ENCODE results near the gene CLCN4.
A peak's percentile ranks its signal among the peaks of the same experiment; 100 is the strongest.

Gene CLCN4

GRCh38 chrX:10168226-10168625 lies 11.5 kb downstream of the CLCN4 start:
- no peak for DNase-seq

- no peak for DNase-seq
Observed at GRCh38 chrX:10169175-10169574, 12.4 kb downstream of the CLCN4 start.

- DNase-seq, result no peak
Observed at GRCh38 chrX:10171249-10171648, 14.5 kb downstream of the CLCN4 start.

GRCh38 chrX:10172877-10173276 lies 16.1 kb downstream of the CLCN4 start:
- no peak for DNase-seq

GRCh38 chrX:10173331-10173900 lies 16.6 kb downstream of the CLCN4 start:
- DNase-seq, result no peak

GRCh38 chrX:10174051-10174450 lies 17.3 kb downstream of the CLCN4 start:
- no peak for DNase-seq

- no peak for DNase-seq
Observed at GRCh38 chrX:10174810-10175209, 18.0 kb downstream of the CLCN4 start.

GRCh38 chrX:10175319-10175871 lies 18.6 kb downstream of the CLCN4 start:
- DNase-seq, result no peak

- DNase-seq, result no peak
Observed at GRCh38 chrX:10176121-10177003, 19.6 kb downstream of the CLCN4 start.

GRCh38 chrX:10177004-10177396 lies 20.2 kb downstream of the CLCN4 start:
- no peak for DNase-seq

GRCh38 chrX:10177601-10178000 lies 20.8 kb downstream of the CLCN4 start:
- DNase-seq, result no peak

GRCh38 chrX:10178866-10179463 lies 22.2 kb downstream of the CLCN4 start:
- no peak for DNase-seq

GRCh38 chrX:10183760-10184159 lies 27.0 kb downstream of the CLCN4 start:
- DNase-seq, result no peak

- no peak for DNase-seq
Observed at GRCh38 chrX:10184411-10184810, 27.6 kb downstream of the CLCN4 start.

GRCh38 chrX:10186355-10186754 lies 29.6 kb downstream of the CLCN4 start:
- DNase-seq, result no peak

GRCh38 chrX:10187421-10187820 lies 30.6 kb downstream of the CLCN4 start:
- DNase-seq, result no peak

- DNase-seq, result peak; percentile 68
Observed at GRCh38 chrX:10189317-10190268, 32.8 kb downstream of the CLCN4 start.

- no peak for DNase-seq
Observed at GRCh38 chrX:10190367-10190766, 33.6 kb downstream of the CLCN4 start.

GRCh38 chrX:10193587-10193986 lies 36.8 kb downstream of the CLCN4 start:
- no peak for DNase-seq

GRCh38 chrX:10195425-10195824 lies 38.6 kb downstream of the CLCN4 start:
- DNase-seq, result no peak

GRCh38 chrX:10195947-10196346 lies 39.2 kb downstream of the CLCN4 start:
- no peak for DNase-seq

Data from activated naive CD4-positive, alpha-beta T cell treated with Interleukin-2 at 50 U/mL for 16 hours (primary cell).